H9 (cell line): ENCODE results near the gene CCDC18. TPM values are rescaled to one million over a fixed set of nuclear protein-coding genes. Genes with fewer than 3 reads are reported as not detected.
"Not testable (repeated sequence)": the region's sequence is repeated elsewhere in the genome, so short reads cannot be mapped to it uniquely, and the experiment has no call there.

Source experiments
- DNase-seq: peaks from one replicate; pipeline ENCODE4 v3.0.0-alpha.2; 2017
- H2AFZ ChIP-seq: one replicate; pipeline ENCODE4 v1.6.1; 2013; ENCODE audit warnings: mild to moderate bottlenecking, low read length, control low read depth, moderate library complexity
- H2AK5ac ChIP-seq: 2 replicates; pipeline ENCODE4 v1.6.1; 2013; ENCODE audit warnings: low read length, control low read depth, mixed read lengths; ENCODE audit not compliant: insufficient read length
- H2BK120ac ChIP-seq: one replicate; pipeline ENCODE4 v1.6.1; 2013; ENCODE audit warnings: low read depth, mild to moderate bottlenecking, low read length, control low read depth, inconsistent platforms; ENCODE audit not compliant: poor library complexity, severe bottlenecking
- H2BK12ac ChIP-seq: 2 replicates; pipeline ENCODE4 v1.6.1; 2013; ENCODE audit warnings: low read length, control low read depth, mixed read lengths, low read depth; ENCODE audit not compliant: insufficient read length
- H2BK15ac ChIP-seq: 2 replicates; pipeline ENCODE4 v1.6.1; 2013; ENCODE audit warnings: low read depth, low read length, control low read depth
- H2BK20ac ChIP-seq: one replicate; pipeline ENCODE4 v1.6.1; 2013; ENCODE audit warnings: low read depth, mild to moderate bottlenecking, low read length, control low read depth, inconsistent platforms; ENCODE audit not compliant: poor library complexity, severe bottlenecking
- H2BK5ac ChIP-seq: 2 replicates; pipeline ENCODE4 v1.6.1; 2013; ENCODE audit warnings: low read length, control low read depth, mixed read lengths; ENCODE audit not compliant: insufficient read length
- H3K14ac ChIP-seq: 2 replicates; pipeline ENCODE4 v1.6.1; 2013; ENCODE audit warnings: low read length, control low read depth; ENCODE audit not compliant: insufficient read depth
- H3K18ac ChIP-seq: 2 replicates; pipeline ENCODE4 v1.6.1; 2013; ENCODE audit warnings: low read depth, mild to moderate bottlenecking, mixed read lengths, low read length, control low read depth; ENCODE audit not compliant: insufficient read length
- H3K23ac ChIP-seq: 2 replicates; pipeline ENCODE4 v1.6.1; 2013; ENCODE audit warnings: low read length, control low read depth, mixed read lengths, low read depth; ENCODE audit not compliant: insufficient read length
- H3K23me2 ChIP-seq: 2 replicates; pipeline ENCODE4 v1.6.1; 2013; ENCODE audit warnings: low read depth, mild to moderate bottlenecking, mixed read lengths, low read length, control low read depth; ENCODE audit not compliant: insufficient read length, poor library complexity, severe bottlenecking
- H3K27ac ChIP-seq: 2 replicates; pipeline ENCODE4 v1.5.1; 2013; ENCODE audit warnings: low read length, control low read depth, mixed read lengths, low read depth; ENCODE audit not compliant: insufficient read length
- H3K27me3 ChIP-seq: 2 replicates; pipeline ENCODE4 v1.6.1; 2013; ENCODE audit warnings: low read length, control low read depth, inconsistent platforms; ENCODE audit not compliant: insufficient read depth
- H3K4ac ChIP-seq: 2 replicates; pipeline ENCODE4 v1.6.1; 2013; ENCODE audit warnings: low read depth, mild to moderate bottlenecking, control low read depth, inconsistent platforms, low read length, moderate library complexity
- H3K4me1 ChIP-seq: 2 replicates; pipeline ENCODE4 v1.6.1; 2013; ENCODE audit warnings: low read length, control low read depth, inconsistent platforms; ENCODE audit not compliant: insufficient read depth
- H3K4me2 ChIP-seq: 2 replicates; pipeline ENCODE4 v1.6.1; 2013; ENCODE audit warnings: low read length, control low read depth, mixed read lengths; ENCODE audit not compliant: insufficient read length, insufficient read depth
- H3K56ac ChIP-seq: 2 replicates; pipeline ENCODE4 v1.6.1; 2013; ENCODE audit warnings: low read depth, mild to moderate bottlenecking, mixed read lengths, low read length, control low read depth; ENCODE audit not compliant: insufficient read length
- H3K79me1 ChIP-seq: 2 replicates; pipeline ENCODE4 v1.6.1; 2013; ENCODE audit warnings: low read depth, mild to moderate bottlenecking, moderate library complexity, low read length, control low read depth, inconsistent platforms; ENCODE audit not compliant: insufficient read depth, poor library complexity, severe bottlenecking
- H3K79me2 ChIP-seq: 2 replicates; pipeline ENCODE4 v1.6.1; 2013; ENCODE audit warnings: low read length, control low read depth, inconsistent platforms; ENCODE audit not compliant: insufficient read depth
- H3K9ac ChIP-seq: 2 replicates; pipeline ENCODE4 v1.6.1; 2013; ENCODE audit warnings: low read length, control low read depth, mixed read lengths; ENCODE audit not compliant: insufficient read length; ENCODE audit errors: extremely low read depth
- H3K9me3 ChIP-seq: one replicate; pipeline ENCODE4 v1.6.1; 2013; ENCODE audit warnings: low read depth, low read length, inconsistent platforms; ENCODE audit not compliant: control insufficient read depth
- H3T11ph ChIP-seq: one replicate; pipeline ENCODE4 v1.6.1; 2013; ENCODE audit warnings: mild to moderate bottlenecking, low read length, control low read depth, inconsistent platforms
- H4K20me1 ChIP-seq: one replicate; pipeline ENCODE4 v1.6.1; 2013; ENCODE audit not compliant: control insufficient read depth, insufficient read length, insufficient read depth
- H4K5ac ChIP-seq: 2 replicates; pipeline ENCODE4 v1.6.1; 2013; ENCODE audit warnings: low read depth, mild to moderate bottlenecking, mixed read lengths, low read length, control low read depth; ENCODE audit not compliant: insufficient read length
- H4K8ac ChIP-seq: replicated peaks from 2 replicates; pipeline ENCODE4 v1.6.1; 2013; ENCODE audit warnings: low read length, control low read depth, mixed read lengths, low read depth; ENCODE audit not compliant: insufficient read length
- H4K91ac ChIP-seq: 2 replicates; pipeline ENCODE4 v1.6.1; 2013; ENCODE audit warnings: low read depth, mild to moderate bottlenecking, moderate library complexity, mixed read lengths, low read length, control low read depth; ENCODE audit not compliant: insufficient read length
- H3K27ac Mint-ChIP-seq, 3 experiments: 2 replicates in 2 of 3; 3 replicates in 1 of 3; pipeline ENCODE4 v1.8.0; 2020 to 2021; ENCODE audit warnings: mixed read lengths in 3 of 3, mild to moderate bottlenecking in 1 of 3, moderate library complexity in 1 of 3
- H3K27me3 Mint-ChIP-seq: 2 replicates; pipeline ENCODE4 v1.8.0; 2021; ENCODE audit warnings: low read depth, mild to moderate bottlenecking, moderate library complexity, mixed read lengths
- H3K36me3 Mint-ChIP-seq, 3 experiments: 2 replicates in 2 of 3; 3 replicates in 1 of 3; pipeline ENCODE4 v1.8.0; 2020 to 2021; ENCODE audit warnings: low read depth in 3 of 3, mixed read lengths in 3 of 3; ENCODE audit not compliant: insufficient read depth in 1 of 3
- H3K4me1 Mint-ChIP-seq, 2 experiments: 2 replicates each; pipeline ENCODE4 v1.8.0; 2020; ENCODE audit warnings: mixed read lengths in 2 of 2
- H3K4me3 Mint-ChIP-seq, 2 experiments: 2 replicates in 1 of 2; 3 replicates in 1 of 2; pipeline ENCODE4 v1.8.0; 2020 to 2021; ENCODE audit warnings: mild to moderate bottlenecking in 2 of 2, mixed read lengths in 2 of 2, moderate library complexity in 1 of 2
- H3K9me3 Mint-ChIP-seq, 2 experiments: 2 replicates in 1 of 2; 3 replicates in 1 of 2; pipeline ENCODE4 v1.8.0; 2020; ENCODE audit warnings: mild to moderate bottlenecking in 2 of 2, mixed read lengths in 2 of 2, moderate library complexity in 1 of 2
- CTCF ChIP-seq: fragments of 200-600 bp; sonication (generic); conservative IDR thresholded peaks from 3 replicates; pipeline ENCODE4 v1.8.0; 2021; ENCODE audit warnings: antibody characterized with exemption, mild to moderate bottlenecking
- WGBS: extraction: QIAGEN DNeasy Blood & Tissue Kit; methylation state at CpG from one replicate; pipeline ENCODE4 v1.1.7; 2013; ENCODE audit warnings: missing lambda C conversion rate, low lambda C conversion rate, mixed read lengths; ENCODE audit not compliant: insufficient read length; ENCODE audit errors: extremely low coverage; 5-methylcytosine and 5-hydroxymethylcytosine counted together
- total RNA-seq: library from RNA; stranded (reverse); gene quantifications from 2 replicates; pipeline ENCODE4 v1.2.1, GENCODE V29; 2021

The CCDC18 gene
- total RNA-seq, 1 experiment from 2014 or later, result 19.5 TPM

- Histone ChIP-seq H2BK15ac (no peak overlapping the region), H3K9me3 (no peaks in the 10 kb centered on the region), H4K20me1 (no peaks in the 10 kb centered on the region), H3K56ac (no peak overlapping the region), H3K4me1 (no peaks in the 10 kb centered on the region; the same call in 1 of the 2 replicates), H4K8ac (no peak overlapping the region), H2AK5ac (no peak overlapping the region), H3K4ac (no peak overlapping the region), H2BK5ac (no peak overlapping the region), H3K23me2 (no peaks in the 10 kb centered on the region), H3K27ac (no peak overlapping the region), H2BK120ac (no peak overlapping the region), H3T11ph (no peak overlapping the region), H3K18ac (no peak overlapping the region), H2BK12ac (no peak overlapping the region), H3K14ac (no peak overlapping the region), H2AFZ (no peak overlapping the region), H3K79me1 (no peaks in the 10 kb centered on the region), H3K4me2 (no peak overlapping the region), H3K9ac (no peak overlapping the region), H3K27me3 (no peaks in the 10 kb centered on the region), H2BK20ac (no peak overlapping the region), H4K5ac (no peak overlapping the region), H4K91ac (no peak overlapping the region), H3K23ac (no peak overlapping the region), H3K79me2 (no peaks in the 10 kb centered on the region)
- no peak for TF ChIP-seq CTCF
- WGBS, result no CpG with 5 or more reads among the region's 2 CpGs
- H3K9me3 Mint-ChIP-seq, result no peaks in the 10 kb centered on the region
- no peak for DNase-seq
- peaks cover 3 to 24% (median 13%) of the 10 kb centered on the region in 3 experiments; a peak in 6 of 7 replicates for H3K36me3 Mint-ChIP-seq
- no peaks in the 10 kb centered on the region; a peak in 1 of 4 replicates for H3K4me1 Mint-ChIP-seq
- H3K4me3 Mint-ChIP-seq, result no peak overlapping the region
- no peak overlapping the region for H3K27ac Mint-ChIP-seq
- H3K27me3 Mint-ChIP-seq, result no peaks in the 10 kb centered on the region; the same call in 1 of the 2 replicates
Observed at GRCh38 chr1:93159337-93159736, 21.2 kb upstream of the CCDC18 start.

DNA sequence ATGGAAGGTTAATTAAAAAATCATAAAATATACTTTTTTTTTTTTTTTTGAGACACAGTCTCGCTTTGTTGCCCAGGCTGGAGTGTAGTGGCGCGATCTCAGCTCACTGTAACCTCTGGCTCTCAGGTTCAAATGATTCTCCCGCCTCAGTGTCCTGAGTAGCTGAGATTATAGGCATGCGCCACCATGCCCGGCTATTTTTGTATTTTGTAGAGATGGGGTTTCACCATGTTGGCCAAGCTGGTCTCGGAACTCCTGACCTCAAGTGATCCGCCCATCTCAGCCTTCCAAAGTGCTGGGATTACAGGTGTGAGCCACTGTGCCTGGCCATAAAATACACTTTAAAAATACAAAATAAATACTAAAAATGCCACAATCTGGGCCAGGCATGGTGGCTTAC is 17.2 kb upstream of the CCDC18 start:
- H4K20me1 ChIP-seq, H3K23me2 ChIP-seq, H3K18ac ChIP-seq, H3K27ac ChIP-seq, H3T11ph ChIP-seq, H3K27me3 Mint-ChIP-seq, H3K4me1 ChIP-seq, H3K9ac ChIP-seq, H3K23ac ChIP-seq, H2AK5ac ChIP-seq, H4K91ac ChIP-seq, H2BK5ac ChIP-seq, H3K14ac ChIP-seq, H2BK120ac ChIP-seq, H3K27ac Mint-ChIP-seq, H2BK12ac ChIP-seq, H3K4me3 Mint-ChIP-seq, H3K4me1 Mint-ChIP-seq, H4K8ac ChIP-seq, H3K79me2 ChIP-seq, H2BK15ac ChIP-seq, H3K4me2 ChIP-seq, H3K4ac ChIP-seq, H3K9me3 Mint-ChIP-seq, H2AFZ ChIP-seq, H3K27me3 ChIP-seq, H3K56ac ChIP-seq, H2BK20ac ChIP-seq, H4K5ac ChIP-seq, H3K9me3 ChIP-seq, H3K79me1 ChIP-seq, DNase-seq: not testable (repeated sequence)
- H3K36me3 Mint-ChIP-seq, result peaks cover under 1 to 31% (median 23%) of the 10 kb centered on the region in 3 experiments; a peak in 5 of 7 replicates
- no CpG with 5 or more reads among the region's 8 CpGs for WGBS
